HG03439 (cell line): Measurements from ENCODE around the gene C15orf39.
"Not testable (repeated sequence)": the region's sequence is repeated elsewhere in the genome, so short reads cannot be mapped to it uniquely, and the experiment has no call there.

ENCODE experiments used
- ATAC-seq: cut with Tn5 transposase; IDR thresholded peaks from one replicate; pipeline ENCODE4 v1.9.1; 2021; ENCODE audit warnings: mild to moderate bottlenecking, moderate library complexity; ENCODE audit not compliant: unreplicated experiment

C15orf39 gene

GRCh38 chr15:75201616-75202250 lies at the start of gene C15orf39:
Gene C15orf39 (plus strand): TSS chr15:75201882. CDS start chr15:75206049, 4,167 bp downstream.
- ATAC-seq = peak; percentile 60

- no peak for ATAC-seq
Measured at GRCh38 chr15:75152382-75153079, 49.2 kb upstream of the C15orf39 start.

DNA sequence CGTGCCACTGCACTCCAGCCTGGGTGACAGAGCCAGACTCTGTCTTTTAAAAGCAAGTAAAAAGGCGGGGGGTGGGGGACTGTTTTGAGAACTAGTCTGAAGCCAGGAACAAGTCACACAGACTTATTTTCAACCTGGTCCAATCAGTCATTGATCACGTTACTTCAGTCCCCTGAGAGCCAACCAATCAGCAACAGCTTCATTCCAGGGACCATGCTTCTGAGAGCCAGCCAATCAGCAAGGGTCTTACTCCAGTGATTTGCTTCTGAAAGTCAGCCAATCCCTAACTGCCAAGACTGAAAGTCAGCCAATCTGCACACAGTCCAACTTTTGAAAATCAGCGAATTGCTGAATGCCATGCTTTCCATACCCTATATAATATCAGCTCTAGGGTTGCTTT lies 48.6 kb upstream of the C15orf39 start:
- ATAC-seq = no peak

DNA sequence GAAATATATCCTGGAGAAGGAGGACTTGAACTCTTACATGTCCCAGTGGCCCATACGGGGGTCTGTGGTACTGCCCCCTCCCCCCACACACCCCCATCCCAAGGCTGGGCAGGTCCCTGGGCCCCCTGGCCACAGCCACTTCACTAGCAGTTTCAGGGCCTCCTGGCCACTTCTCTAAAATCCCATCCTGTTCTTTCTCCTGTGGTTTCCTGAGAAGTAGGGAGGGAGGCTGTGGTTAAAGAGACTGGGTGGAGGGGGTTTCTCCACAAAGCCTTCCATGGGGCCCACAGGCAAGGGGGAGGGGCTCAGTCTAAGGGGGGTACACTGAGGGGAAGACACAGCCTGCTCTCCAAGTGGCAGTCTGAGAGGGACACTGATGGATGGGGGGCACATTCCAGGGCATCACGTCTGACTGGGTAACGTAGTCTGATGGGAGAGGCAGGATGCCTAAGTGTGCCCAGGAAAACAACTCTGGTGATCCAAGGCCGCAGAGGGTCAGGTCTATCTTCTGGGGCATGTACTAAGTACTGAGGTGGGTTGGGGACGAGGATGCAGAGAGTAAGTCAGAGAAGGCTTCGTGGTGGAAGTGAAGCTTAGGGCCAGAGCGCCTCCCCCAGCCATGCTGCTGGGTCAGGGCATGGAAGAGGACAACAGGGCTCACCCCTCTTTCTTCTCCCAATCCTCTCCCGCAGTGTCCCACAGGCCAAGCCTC lies 48.0 kb upstream of the C15orf39 start:
- no peak for ATAC-seq

DNA sequence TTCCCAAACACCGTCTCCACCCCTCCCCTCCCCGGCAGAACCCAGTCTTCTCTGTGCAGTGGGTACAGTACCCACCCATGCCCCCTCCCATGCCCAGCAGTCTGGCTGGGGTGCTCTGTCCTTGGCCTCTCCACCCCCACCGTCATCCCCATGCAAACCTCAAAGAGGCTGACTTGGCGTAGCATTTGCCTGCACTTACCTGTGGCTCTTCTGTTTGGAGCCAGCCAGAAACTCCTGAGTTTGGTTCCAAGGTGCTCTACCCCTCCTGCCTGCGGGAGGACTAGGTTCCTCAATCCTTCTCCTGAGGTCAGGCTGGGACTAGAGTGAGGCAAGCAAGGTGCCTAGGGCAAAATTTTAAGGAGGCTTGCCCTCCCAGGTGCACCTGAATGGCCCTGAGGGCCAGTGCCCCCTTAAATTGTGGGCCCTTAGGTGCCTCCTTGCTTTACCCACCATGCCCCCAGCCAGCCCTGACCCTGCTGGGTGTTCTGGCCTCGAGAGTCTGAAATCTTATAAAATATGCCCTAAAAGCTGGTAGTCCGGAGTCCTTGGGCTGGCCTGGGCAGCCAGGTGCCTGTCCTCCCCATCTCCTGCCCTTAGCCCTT lies 47.1 kb upstream of the C15orf39 start:
- no peak for ATAC-seq

DNA sequence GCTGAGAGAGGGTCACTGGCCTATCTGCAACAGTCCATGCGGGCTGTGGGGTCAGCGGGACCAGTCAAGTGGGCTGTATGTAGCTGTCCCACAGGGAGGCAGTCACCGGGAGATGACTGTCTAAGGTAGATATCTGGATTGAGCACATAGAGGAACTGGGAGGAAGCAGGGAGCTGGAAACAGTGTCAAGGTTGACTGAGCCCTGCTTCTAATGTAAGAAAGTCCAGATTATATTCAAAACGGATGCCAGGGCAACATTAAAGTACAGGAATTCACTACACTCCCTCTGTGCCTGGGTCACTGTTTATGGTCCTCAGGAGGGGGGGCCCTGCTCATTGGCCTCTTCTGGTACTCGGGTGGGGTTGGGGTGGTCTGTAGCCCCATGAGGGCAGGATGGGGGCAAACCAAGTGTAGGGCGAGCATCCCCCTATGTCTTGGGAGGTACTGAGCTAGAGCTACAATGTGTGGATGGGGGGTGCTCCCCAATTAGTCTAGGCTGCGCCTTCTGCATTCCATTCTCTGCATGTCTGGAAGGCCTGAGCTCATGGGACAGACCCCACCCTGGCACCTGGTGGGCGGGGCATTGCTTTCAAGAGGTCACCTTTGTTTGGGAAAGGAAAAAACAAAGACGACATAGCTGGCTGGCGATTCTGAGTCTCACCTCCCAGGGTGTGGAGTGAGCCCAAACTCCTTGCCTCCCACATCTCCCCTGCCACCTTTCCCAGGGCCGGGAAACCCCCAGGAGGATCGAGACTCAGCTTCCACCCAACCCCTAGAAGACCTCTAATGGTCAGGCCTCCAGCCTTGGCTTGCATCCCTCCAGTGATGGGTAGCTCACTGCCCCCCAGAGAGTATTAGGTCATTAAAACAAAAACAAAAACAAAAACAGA lies 45.1 kb upstream of the C15orf39 start:
- ATAC-seq = no peak

GRCh38 chr15:75158402-75158801 lies 43.3 kb upstream of the C15orf39 start:
- no peak for ATAC-seq

DNA sequence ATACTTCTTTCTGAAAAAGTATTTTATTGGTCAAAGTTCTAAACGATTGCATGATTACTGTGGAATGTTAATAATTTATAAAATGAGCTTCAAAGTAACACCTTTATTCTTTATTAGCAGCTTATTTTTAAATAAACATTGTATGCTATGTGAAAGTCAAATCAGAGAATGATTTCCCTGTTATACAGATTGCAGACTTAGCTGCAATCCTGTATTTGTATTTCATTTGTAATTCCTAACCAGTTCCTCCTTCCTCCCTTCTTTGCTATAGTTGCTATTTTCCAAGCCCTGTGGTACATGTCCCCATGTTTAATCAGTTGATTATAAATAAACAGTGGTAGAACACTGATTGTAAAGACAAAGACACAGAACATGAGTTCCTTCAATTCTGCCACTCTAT lies 42.4 kb upstream of the C15orf39 start:
- ATAC-seq = no peak

- no peak for ATAC-seq
Measured at GRCh38 chr15:75161106-75161916, 40.4 kb upstream of the C15orf39 start.

GRCh38 chr15:75161917-75162414 lies 39.7 kb upstream of the C15orf39 start:
- no peak for ATAC-seq

DNA sequence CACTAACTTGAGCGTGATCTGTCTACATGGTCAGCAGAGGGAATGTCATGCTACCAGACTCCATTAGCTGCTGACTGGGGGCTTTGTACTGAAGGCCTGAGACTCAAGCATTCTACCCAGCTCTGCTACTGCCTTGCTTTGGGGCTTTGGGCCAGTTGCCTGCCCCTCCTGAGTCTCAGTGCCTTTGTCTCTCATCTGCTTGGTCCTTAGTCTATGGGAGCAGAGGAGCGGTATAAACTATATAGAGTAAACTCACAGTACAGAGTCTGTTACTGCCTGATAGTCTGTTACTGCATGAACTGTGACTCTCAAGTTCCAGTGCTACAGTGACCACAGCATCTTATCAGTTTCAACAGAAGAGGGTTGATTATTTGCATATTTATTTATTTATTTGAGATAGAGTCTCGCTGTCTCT lies 38.5 kb upstream of the C15orf39 start:
- ATAC-seq = no peak

DNA sequence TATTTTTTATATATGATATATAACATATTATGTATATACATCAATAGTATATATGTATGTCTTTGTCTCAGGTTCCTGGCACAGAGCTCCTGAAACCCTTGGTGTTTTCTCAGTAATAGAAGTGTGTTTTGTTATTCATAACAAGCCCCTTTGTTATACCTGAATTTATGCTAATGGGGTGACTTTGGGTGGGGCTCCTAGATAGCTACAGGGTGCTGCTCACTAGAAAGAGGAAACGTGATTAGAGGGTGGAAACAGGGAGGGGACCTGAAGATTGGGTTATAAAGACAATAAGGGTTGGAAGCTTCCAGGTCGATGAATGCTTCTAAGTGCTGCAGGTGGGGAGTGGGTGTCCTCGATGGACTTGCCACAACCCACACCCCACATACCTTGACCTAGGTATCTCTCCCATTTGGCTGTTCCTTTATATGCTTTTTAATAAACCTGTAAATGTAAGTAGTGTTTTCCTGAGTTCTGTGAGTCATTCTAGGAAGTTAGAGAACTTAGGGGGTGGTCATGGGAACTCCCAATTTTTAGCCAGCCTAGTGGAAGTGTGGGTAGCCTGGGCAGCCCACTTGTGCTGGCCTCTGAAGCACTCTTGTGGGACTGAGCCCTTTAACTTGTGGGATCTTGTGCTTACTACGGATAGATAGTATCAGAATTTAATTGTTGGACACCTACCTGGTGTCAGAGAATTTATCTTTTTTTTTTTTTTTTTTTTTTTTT lies 36.9 kb upstream of the C15orf39 start:
- no peak for ATAC-seq

- not testable (repeated sequence) for ATAC-seq
Measured at GRCh38 chr15:75166489-75167063, 35.1 kb upstream of the C15orf39 start.

GRCh38 chr15:75167588-75168350 lies 33.9 kb upstream of the C15orf39 start:
- no peak for ATAC-seq

GRCh38 chr15:75168374-75168773 lies 33.3 kb upstream of the C15orf39 start:
- no peak for ATAC-seq

DNA sequence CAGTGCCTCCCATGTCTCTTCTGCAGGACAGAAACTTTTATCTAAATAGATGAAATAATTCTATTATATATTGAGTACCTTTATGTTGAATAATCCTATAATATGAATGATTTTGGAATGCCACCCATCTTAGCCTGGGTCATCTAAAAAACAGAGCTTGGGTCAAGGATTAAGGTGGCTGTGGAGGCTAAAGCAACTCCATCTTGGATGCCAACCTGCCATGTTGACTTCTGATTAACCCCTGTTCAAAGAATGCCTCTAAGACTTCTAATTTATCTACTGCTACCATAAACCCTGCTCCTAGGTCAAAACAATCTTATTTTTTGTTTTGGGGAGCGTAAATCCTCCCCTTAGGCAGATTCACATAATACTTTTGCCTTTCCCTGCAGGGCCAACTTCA lies 31.5 kb upstream of the C15orf39 start:
- no peak for ATAC-seq

- no peak for ATAC-seq
Measured at GRCh38 chr15:75170711-75171341, 30.9 kb upstream of the C15orf39 start.
